Measurements from ENCODE around the gene SFSWAP. TPM values are rescaled to one million over a fixed set of nuclear protein-coding genes. Genes with fewer than 3 reads are reported as not detected.

Gene SFSWAP
- total RNA-seq, 1 donor from 2014 or later = 24.3 TPM

DNA sequence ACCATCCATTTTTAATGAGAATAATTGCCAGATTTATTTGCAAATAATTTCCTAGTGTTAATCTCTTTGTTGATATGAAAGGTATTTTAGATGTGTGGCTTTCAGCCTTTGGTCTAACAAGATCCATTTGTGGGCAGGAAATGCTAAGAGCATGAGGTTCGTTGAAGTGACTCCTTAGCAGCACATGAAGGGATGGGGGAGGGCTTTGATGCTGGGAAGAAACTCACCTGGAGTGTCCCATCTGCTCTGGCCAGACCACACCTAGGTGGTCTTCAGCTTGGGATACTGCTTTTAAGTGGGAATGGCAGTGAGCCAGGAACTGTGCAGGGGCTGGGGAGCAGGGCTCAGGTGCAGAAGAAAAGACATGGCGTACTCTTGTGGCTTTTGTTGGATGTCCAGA, 13.6 kb downstream of the SFSWAP start:
- H3K4me3 ChIP-seq (ENCODE audit: low read depth, low read length) = no peak overlapping the region
- DNase-seq (ENCODE audit: low read depth) = no peak
- TF ChIP-seq, protein P1, sequence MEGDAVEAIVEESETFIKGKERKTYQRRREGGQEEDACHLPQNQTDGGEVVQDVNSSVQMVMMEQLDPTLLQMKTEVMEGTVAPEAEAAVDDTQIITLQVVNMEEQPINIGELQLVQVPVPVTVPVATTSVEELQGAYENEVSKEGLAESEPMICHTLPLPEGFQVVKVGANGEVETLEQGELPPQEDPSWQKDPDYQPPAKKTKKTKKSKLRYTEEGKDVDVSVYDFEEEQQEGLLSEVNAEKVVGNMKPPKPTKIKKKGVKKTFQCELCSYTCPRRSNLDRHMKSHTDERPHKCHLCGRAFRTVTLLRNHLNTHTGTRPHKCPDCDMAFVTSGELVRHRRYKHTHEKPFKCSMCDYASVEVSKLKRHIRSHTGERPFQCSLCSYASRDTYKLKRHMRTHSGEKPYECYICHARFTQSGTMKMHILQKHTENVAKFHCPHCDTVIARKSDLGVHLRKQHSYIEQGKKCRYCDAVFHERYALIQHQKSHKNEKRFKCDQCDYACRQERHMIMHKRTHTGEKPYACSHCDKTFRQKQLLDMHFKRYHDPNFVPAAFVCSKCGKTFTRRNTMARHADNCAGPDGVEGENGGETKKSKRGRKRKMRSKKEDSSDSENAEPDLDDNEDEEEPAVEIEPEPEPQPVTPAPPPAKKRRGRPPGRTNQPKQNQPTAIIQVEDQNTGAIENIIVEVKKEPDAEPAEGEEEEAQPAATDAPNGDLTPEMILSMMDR (conservative IDR thresholded peaks at IDR 0.05; ENCODE audit: low read depth, low read length) = no peak

DNA sequence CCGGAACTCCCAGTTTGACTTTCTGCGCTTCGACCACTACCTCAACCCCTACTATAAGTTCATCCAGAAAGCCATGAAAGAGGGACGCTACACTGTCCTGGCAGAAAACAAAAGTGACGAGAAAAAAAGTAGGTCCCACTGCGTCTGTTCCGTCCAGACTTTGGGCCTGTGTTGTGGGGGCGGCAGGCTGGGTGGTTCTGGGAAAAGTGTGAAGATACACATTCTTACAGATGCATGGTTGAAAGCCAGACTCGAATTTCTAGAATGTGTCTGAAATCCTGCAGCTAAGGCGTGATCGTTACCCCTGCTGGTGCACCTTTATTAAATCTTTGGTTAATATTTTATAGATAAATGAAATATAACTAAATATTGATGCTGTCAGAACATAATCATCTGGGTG, 14.6 kb downstream of the SFSWAP start:
- TF ChIP-seq, protein P1 (conservative IDR thresholded peaks at IDR 0.05; ENCODE audit: low read depth, low read length) = no peak
- H3K4me3 ChIP-seq (ENCODE audit: low read depth, low read length) = no peak overlapping the region
- no peak for DNase-seq (ENCODE audit: low read depth)

DNA sequence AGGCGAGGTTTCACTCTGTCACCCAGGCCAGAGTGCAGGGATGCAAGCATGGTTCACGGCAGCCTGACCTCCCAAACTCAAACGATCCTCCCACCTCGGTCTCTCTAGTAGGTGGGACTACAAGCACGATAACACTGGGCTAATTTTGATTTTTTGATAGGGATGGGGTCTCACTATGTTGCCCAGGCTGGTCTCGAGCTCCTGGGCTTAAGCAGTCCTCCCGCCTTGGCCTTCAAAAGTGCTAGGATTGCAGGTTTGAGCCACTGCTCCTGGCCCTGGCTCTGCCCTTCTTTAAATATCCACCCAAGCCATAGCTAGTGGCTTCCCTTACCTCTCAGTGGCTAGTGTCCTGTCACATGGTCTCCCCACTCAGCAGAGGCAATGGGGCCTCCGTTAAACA, 17.8 kb downstream of the SFSWAP start:
- no peak for DNase-seq (ENCODE audit: low read depth)
- TF ChIP-seq, protein P1 (conservative IDR thresholded peaks at IDR 0.05; ENCODE audit: low read depth, low read length) = no peak
- no peak overlapping the region for H3K4me3 ChIP-seq (ENCODE audit: low read depth, low read length)

DNA sequence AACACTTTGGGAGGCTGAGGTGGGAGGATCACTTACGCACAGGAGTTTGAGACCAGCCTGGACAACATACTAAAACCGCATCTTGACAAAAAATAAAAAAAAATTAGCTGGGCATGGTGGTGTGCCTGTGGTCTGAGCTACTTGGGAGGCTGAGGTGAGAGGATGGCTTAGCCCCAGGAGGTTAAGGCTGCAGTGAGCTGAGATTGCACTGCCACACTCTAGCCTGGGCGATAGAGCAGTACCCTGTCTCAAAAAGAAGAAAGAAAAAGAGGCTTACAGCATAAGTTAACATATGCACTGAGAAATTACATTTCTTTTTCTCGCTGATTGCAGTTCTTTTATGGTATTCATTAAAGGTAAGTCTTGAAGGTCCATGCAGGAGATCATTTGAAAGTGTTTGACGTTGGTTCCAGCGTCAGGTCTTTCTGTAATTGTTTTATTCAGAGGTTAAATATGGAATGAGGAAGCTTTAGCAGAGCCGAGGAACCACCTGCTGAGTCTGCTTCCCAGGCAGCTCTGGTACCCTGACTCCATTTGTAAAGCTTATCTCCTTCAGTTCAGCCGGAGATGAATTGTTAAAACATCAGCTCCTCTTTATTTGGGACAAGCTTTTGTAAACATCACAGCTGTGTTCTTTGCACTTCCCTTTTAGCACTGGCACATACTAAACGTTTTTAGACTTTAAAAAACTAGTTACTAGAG, 18.5 kb downstream of the SFSWAP start:
- TF ChIP-seq, protein P1 (conservative IDR thresholded peaks at IDR 0.05; ENCODE audit: low read depth, low read length) = no peak
- DNase-seq (ENCODE audit: low read depth) = no peak
- H3K4me3 ChIP-seq (ENCODE audit: low read depth, low read length) = no peak overlapping the region

DNA sequence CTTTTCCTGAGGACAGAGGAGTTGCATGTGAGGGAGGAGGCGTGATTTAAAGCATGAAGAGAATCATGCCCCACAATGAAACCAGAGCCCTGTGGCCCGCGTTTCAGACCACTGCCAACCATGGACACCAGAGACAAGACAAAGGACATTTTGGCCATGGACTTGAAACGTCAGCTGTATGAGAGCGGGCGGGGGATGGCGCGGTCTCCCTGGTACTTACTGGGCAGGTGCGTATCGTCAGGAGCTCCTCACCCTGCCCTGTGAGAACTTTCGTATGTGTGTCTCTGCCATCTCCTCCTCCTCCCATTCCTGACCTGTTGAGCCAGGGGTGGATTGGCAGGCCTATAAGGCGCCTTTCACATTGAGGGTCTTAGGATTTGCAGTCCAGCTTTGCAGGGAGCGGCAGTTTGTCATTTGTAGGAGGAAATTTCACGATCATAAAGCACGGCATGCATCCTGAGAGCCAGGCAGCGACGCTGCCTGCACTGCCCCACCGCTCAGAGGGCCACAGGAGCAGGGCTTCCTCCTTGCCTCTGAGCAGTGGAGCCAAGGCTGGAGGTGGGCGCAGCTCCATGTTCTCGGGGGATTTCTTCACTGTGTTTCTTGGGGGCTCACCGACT, 22.2 kb downstream of the SFSWAP start:
- DNase-seq (ENCODE audit: low read depth) = no peak
- H3K4me3 ChIP-seq (ENCODE audit: low read depth, low read length) = no peak overlapping the region
- TF ChIP-seq, protein P1 (conservative IDR thresholded peaks at IDR 0.05; ENCODE audit: low read depth, low read length) = no peak

DNA sequence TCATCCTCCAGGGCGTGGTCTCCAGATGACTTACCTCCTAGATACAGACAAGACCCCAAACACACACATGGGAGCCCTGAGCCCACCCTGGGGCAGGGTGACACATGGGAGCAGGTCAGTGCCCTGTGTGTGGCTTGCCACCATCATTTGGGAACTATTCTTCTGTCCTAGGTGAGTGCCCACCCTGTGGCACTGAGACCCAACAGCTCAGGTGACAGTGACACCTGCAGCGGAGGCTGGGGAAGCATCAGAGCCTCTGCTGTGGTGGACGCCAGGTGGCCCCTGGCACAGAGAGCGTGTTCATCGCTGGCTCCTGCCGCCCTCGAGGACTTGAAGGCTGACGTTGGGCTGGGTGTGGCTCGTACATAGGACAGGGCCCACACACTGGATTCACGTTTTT, 23.0 kb downstream of the SFSWAP start:
- H3K4me3 ChIP-seq (ENCODE audit: low read depth, low read length) = no peak overlapping the region
- TF ChIP-seq, protein P1 (conservative IDR thresholded peaks at IDR 0.05; ENCODE audit: low read depth, low read length) = no peak
- no peak for DNase-seq (ENCODE audit: low read depth)

Data from epithelial cell of proximal tubule (primary cell).